NB4 (cell line): ENCODE measurements around the gene TFEB.

ENCODE experiments used
- DNase-seq: peaks from one replicate; pipeline ENCODE4 v3.0.0; 2010; ENCODE audit warnings: low read depth
- H3K4me3 ChIP-seq: one replicate; pipeline ENCODE4 v1.5.1; 2011; ENCODE audit warnings: mild to moderate bottlenecking, low read depth, low read length, moderate library complexity
- CTCF ChIP-seq: IDR thresholded peaks from one replicate; pipeline ENCODE4 v1.5.1; 2012; ENCODE audit warnings: low read depth, low read length
- MYC ChIP-seq: IDR thresholded peaks from 2 replicates; pipeline ENCODE4 v1.6.1; 2011; ENCODE audit warnings: low read depth, low read length
- POLR2A ChIP-seq: IDR thresholded peaks from 2 replicates; pipeline ENCODE4 v1.6.1; 2011; ENCODE audit warnings: mild to moderate bottlenecking; ENCODE audit not compliant: insufficient read length; ENCODE audit errors: extremely low read depth
- TF ChIP-seq, protein P1 (sequence below): IDR thresholded peaks from 2 replicates; pipeline ENCODE4 v1.6.1; 2011; ENCODE audit warnings: low read depth, low read length

Gene TFEB

DNA sequence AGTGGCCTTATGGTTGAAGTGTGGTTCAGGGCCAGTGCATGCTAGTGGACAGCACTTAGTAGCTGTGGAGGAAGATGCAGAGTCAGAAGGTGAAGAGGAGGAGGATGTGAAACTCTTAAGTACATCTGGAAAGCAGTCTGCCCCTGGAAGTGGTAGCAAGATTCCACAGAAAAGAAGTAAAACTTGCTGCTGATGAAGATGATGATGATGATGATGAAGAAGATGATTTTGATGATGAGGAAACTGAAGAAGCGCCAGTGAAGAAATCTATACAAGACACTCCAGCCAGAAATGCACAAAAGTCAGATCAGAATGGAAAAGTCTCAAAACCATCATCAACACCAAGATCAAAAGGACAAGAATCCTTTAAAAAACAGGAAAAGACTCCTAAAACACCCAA, 68.2 kb downstream of the TFEB start:
- no peak for DNase-seq
- TF ChIP-seq, protein P1, sequence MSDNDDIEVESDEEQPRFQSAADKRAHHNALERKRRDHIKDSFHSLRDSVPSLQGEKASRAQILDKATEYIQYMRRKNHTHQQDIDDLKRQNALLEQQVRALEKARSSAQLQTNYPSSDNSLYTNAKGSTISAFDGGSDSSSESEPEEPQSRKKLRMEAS = no peak
- no peak for TF ChIP-seq MYC
- no peak for TF ChIP-seq POLR2A
- TF ChIP-seq CTCF = no peak
- no peak overlapping the region for H3K4me3 ChIP-seq

DNA sequence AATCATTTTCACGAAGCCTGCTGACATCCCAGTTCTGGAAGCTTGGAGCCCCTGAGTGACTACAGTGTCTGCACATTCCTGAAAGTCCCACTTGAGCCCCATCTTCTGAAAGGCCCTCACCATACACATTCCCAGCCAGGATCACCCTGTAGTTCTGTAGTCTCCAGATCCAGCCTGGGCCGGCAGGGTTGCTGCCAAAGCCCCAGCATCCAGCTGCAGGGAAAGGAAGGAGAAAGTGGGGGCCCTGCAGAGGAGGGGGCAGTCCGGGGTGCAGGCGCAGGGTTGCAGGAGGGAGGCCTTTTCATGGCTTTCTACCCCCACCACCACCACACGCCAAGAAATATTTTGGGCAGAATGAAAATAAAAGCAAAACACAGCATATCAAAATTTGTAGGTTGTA, 71.1 kb downstream of the TFEB start:
- no peak for DNase-seq
- TF ChIP-seq MYC (no peak), POLR2A (no peak), CTCF (no peak)
- TF ChIP-seq, protein P1 = no peak
- H3K4me3 ChIP-seq = no peak overlapping the region

DNA sequence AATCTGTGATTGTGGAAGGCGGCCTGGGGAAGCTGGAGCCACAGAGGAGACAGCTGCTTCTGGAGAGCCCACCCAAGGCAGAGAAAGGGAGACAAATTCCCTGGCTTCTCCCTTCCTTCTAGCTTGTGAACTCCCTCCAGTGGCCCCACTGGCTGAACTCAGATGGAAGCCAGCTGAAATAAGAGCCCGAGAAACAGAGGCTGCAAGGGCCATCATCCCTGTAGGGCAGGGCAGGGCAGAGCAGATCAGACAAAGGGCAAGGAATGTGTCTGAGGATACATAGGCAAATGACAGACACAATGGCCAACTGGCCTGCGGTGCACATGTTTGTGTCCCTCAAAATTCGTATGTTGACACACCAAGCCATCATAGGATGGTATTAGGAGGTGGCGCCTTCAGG, 71.8 kb downstream of the TFEB start:
- DNase-seq = no peak

DNA sequence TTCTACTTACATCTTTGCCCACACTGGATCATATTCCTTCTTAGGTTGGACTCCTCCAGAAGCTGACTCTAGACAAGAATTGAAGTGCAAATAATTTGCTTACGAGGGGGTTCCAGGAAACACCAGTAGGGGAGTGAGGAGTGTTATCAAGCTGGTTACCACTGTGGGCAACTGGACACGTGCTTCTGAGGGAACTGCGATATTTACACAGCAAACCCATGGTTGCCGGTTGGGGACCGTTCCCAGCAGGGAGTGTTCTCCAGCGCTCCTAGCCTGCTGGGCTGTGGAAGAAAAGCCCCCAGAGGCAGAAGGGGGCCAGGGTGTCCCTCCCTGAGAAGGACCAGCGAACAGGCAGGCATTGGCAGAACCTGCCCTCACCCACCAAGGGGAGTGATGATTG, 75.5 kb downstream of the TFEB start:
- DNase-seq = no peak
- TF ChIP-seq MYC = no peak
- TF ChIP-seq CTCF = no peak
- TF ChIP-seq, protein P1 = no peak
- no peak for TF ChIP-seq POLR2A
- no peak overlapping the region for H3K4me3 ChIP-seq

More for the DNA sequence above, 71.8 kb downstream of the TFEB start:
- no peak for TF ChIP-seq POLR2A
- no peak for TF ChIP-seq CTCF
- TF ChIP-seq, protein P1 = no peak
- no peak for TF ChIP-seq MYC
- no peak overlapping the region for H3K4me3 ChIP-seq

- TF ChIP-seq POLR2A = no peak
- TF ChIP-seq MYC = no peak
- no peak for TF ChIP-seq CTCF
- TF ChIP-seq, protein P1 = no peak
- DNase-seq = no peak
- no peak overlapping the region for H3K4me3 ChIP-seq
Measured at GRCh38 chr6:41658636-41659035, 76.8 kb downstream of the TFEB start.
